Measurements from ENCODE around the gene SELENOT. TPM values are rescaled to one million over a fixed set of nuclear protein-coding genes. Genes with fewer than 3 reads are reported as not detected.

The SELENOT gene, protein sequence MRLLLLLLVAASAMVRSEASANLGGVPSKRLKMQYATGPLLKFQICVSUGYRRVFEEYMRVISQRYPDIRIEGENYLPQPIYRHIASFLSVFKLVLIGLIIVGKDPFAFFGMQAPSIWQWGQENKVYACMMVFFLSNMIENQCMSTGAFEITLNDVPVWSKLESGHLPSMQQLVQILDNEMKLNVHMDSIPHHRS
- total RNA-seq (ENCODE audit: unreplicated experiment) = 73.6 TPM
- long read RNA-seq, transcript SELENOT-202 (6 exons, 3,469 nt) = major isoform, 48 of 50 reads
- long read RNA-seq, partial matches to known transcripts = 0 of 50 reads
- long read RNA-seq, other reads (novel, unspliced or antisense) = 2 of 50 reads

DNA sequence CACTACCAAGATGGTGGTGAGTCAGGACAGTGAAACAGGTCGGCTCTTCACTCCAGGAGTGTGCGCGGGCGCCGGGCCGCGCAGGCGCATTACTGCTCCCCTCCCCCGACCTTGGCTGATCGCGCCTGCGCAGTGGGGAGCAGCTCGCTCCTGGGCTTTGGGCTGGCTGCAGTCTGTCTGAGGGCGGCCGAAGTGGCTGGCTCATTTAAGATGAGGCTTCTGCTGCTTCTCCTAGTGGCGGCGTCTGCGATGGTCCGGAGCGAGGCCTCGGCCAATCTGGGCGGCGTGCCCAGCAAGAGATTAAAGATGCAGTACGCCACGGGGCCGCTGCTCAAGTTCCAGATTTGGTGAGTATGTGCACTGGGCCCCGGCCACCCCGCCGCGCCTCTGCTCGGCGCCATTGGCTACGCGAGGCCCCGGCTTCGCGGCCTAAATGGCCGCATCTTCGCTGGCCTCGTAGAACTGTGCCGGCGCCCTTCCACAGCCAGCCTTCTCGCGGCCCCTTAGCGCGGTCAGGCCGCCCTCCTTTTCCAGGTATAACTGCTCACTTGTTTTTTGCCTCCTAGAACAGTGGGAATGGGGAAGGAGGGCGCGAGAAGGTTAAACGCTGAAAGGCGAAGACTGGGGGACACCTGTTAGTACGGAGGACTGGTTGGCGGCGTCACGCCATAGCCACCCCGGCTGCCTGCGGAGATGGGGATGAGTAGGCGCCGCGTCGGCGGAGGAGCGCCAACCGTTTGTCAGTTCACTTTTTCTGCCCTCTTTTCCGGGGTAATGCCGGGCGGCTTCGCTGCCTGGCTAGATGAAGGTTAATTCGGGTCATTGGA, at the start of gene SELENOT:
SELENOT (plus strand) TSS at position 169 of the 827 bp plus-strand sequence; CDS start at position 211, 42 bp downstream.
- Mint-ChIP-seq H3K4me1 (ENCODE audit: unreplicated experiment) (peaks cover 46% of the 10 kb centered on the region), H3K27ac (ENCODE audit: unreplicated experiment) (peak within 1 kb of the TSS; percentile 87)
- TF ChIP-seq, protein P1, sequence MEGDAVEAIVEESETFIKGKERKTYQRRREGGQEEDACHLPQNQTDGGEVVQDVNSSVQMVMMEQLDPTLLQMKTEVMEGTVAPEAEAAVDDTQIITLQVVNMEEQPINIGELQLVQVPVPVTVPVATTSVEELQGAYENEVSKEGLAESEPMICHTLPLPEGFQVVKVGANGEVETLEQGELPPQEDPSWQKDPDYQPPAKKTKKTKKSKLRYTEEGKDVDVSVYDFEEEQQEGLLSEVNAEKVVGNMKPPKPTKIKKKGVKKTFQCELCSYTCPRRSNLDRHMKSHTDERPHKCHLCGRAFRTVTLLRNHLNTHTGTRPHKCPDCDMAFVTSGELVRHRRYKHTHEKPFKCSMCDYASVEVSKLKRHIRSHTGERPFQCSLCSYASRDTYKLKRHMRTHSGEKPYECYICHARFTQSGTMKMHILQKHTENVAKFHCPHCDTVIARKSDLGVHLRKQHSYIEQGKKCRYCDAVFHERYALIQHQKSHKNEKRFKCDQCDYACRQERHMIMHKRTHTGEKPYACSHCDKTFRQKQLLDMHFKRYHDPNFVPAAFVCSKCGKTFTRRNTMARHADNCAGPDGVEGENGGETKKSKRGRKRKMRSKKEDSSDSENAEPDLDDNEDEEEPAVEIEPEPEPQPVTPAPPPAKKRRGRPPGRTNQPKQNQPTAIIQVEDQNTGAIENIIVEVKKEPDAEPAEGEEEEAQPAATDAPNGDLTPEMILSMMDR (IDR thresholded peaks at IDR 0.05; ENCODE audit: unreplicated experiment) = no peak

DNA sequence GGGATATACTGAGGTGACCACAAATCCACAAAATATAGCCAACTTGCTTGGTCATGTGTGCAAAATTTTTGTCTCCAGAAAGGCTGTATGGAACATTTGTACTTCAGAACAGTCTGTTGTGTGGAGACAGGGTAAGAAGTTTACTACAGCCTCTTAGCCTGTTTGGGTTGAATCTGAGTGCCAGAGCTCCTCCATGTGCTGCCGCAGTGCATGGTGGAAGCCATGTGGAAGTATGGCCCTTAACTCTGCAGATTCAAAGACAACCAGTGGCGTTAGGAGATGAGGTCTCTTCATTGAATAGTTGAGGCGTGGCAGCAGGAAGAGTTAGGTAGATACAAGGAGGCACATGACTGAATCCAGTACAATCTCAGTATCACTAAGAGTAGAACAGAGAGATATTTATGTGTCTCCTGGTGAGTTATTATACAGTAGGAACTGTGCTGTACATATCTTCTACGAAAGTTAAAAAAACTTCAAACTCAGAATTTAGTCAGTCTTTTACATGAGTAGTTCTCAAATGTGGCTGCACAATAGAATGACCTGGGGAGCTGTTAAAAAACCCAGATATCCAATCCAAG, 47.2 kb upstream of the SELENOT start:
- Mint-ChIP-seq H3K27ac (ENCODE audit: unreplicated experiment) (no peak overlapping the region), H3K36me3 (ENCODE audit: low read depth, unreplicated experiment) (peaks cover 9% of the 10 kb centered on the region), H3K27me3 (ENCODE audit: unreplicated experiment) (no peaks in the 10 kb centered on the region), H3K9me3 (ENCODE audit: unreplicated experiment) (no peaks in the 10 kb centered on the region), H3K4me1 (ENCODE audit: unreplicated experiment) (no peaks in the 10 kb centered on the region), H3K4me3 (ENCODE audit: unreplicated experiment) (no peak overlapping the region)
- TF ChIP-seq, protein P1 (IDR thresholded peaks at IDR 0.05; ENCODE audit: unreplicated experiment) = no peak
- DNase-seq (ENCODE audit: low spot score) = no peak

More for the DNA sequence above, at the start of gene SELENOT:
- Mint-ChIP-seq H3K36me3 (ENCODE audit: low read depth, unreplicated experiment) (no peaks in the 10 kb centered on the region), H3K9me3 (ENCODE audit: unreplicated experiment) (no peaks in the 10 kb centered on the region), H3K27me3 (ENCODE audit: unreplicated experiment) (peaks cover 4% of the 10 kb centered on the region), H3K4me3 (ENCODE audit: unreplicated experiment) (peak within 1 kb of the TSS; percentile 99)
- DNase-seq (ENCODE audit: low spot score) = peak; percentile 97

DNA sequence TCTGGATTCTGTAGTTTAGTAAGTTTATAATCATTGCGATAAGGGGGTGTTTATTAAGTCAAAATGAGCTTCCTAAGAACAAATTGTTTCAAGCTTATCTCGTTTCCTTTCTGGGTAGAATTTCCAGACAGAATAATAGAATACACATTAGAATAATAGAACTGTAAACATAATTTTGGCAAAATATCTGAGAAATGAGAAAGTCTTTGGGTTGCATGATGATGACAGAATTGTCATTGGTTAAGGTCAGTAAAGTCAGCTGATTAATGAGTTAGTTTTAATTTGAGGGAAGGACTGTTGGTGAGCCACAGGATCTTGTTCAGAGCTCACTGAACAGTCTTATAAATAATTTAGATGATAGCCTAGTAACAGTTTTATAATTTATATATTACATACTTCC, 46.3 kb upstream of the SELENOT start:
- no peak for DNase-seq (ENCODE audit: low spot score)
- Mint-ChIP-seq H3K4me1 (ENCODE audit: unreplicated experiment) (no peaks in the 10 kb centered on the region), H3K36me3 (ENCODE audit: low read depth, unreplicated experiment) (peaks cover 9% of the 10 kb centered on the region), H3K27ac (ENCODE audit: unreplicated experiment) (no peak overlapping the region), H3K27me3 (ENCODE audit: unreplicated experiment) (no peaks in the 10 kb centered on the region), H3K9me3 (ENCODE audit: unreplicated experiment) (no peaks in the 10 kb centered on the region), H3K4me3 (ENCODE audit: unreplicated experiment) (no peak overlapping the region)
- TF ChIP-seq, protein P1 (IDR thresholded peaks at IDR 0.05; ENCODE audit: unreplicated experiment) = no peak

DNA sequence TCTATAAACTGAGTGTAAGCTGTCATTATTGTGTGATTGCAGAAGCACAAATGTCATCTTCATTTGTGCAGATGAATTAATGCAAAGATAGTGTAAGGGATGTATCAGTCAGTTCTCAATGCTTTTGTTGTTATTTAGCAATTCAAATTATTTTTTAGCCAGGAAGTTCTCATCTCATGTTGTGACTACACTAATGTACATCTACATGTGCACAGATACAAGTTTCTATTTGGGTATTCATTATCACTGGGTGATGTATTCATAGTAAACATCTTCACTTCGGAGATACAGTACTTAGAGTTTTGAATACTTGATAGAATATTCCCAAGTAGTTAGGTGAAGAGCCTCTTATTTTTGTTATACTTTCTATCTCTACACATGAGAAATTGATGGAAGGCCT, 45.4 kb upstream of the SELENOT start:
- no peaks in the 10 kb centered on the region for H3K4me1 Mint-ChIP-seq (ENCODE audit: unreplicated experiment)
- no peaks in the 10 kb centered on the region for H3K27me3 Mint-ChIP-seq (ENCODE audit: unreplicated experiment)
- peaks cover 5% of the 10 kb centered on the region for H3K36me3 Mint-ChIP-seq (ENCODE audit: low read depth, unreplicated experiment)
- no peaks in the 10 kb centered on the region for H3K9me3 Mint-ChIP-seq (ENCODE audit: unreplicated experiment)
- no peak overlapping the region for H3K27ac Mint-ChIP-seq (ENCODE audit: unreplicated experiment)
- H3K4me3 Mint-ChIP-seq (ENCODE audit: unreplicated experiment) = no peak overlapping the region
- TF ChIP-seq, protein P1 (IDR thresholded peaks at IDR 0.05; ENCODE audit: unreplicated experiment) = no peak
- no peak for DNase-seq (ENCODE audit: low spot score)

Data from endothelial cell (in vitro differentiated cells).